Ramos (cell line): ENCODE data around the gene CYSTM1.

Experiments used
- in situ Hi-C: fragments of 300-500 bp; cut with MboI; formaldehyde crosslinking; loops from one replicate; pipeline ENCODE4 v1.14.3; 2022; ENCODE audit warnings: low sequenced_read_pairs; ENCODE audit not compliant: unreplicated experiment

CYSTM1 gene

DNA sequence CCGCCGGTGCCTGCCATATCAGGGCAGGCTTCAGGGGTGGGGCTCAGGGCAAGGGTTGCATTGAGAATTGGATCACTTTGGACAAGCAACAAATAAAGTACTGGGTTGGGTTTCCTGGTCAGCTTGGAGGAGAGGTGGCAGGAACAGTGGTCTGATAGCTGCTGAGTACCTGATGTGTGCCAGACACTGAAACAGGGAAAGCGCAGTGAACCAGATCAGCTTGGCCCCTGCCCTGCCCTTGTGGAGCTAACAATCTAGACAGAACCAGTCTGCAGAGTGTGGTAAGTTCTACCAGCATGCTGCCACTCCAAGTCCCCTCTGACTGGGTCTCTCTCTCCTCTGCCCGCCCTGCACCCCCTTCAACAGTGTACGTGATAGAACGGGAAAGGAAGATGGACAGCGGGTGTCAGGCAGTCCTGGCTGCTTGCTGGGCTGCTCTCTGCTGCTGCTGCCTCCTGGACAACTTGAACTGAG is 53.4 kb downstream of the CYSTM1 start:
- in situ Hi-C loops = no loop called here

DNA sequence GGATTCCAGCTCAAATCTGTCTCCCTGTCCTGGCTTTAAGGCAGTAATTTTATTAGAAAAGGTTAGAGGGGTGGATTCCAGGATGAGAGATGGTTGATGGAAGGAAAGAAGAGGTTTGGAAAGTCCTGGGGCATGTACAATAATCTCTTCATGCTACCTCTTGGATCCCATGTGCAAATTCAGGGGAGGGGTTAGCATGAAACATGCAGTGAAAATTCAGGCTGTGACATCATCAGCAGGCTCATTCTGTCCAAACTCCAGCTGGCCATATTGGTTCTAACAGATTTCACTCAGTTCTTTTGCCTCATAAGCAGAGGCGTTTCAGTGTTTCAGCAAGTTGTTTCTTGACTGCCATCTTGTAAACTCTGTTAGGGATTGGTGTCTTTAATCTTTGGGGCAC is 55.4 kb downstream of the CYSTM1 start:
- in situ Hi-C loops = loop anchor here (10.0 kb wide), 1 partner anchor 484 kb away; no protein-coding TSS in a partner anchor

DNA sequence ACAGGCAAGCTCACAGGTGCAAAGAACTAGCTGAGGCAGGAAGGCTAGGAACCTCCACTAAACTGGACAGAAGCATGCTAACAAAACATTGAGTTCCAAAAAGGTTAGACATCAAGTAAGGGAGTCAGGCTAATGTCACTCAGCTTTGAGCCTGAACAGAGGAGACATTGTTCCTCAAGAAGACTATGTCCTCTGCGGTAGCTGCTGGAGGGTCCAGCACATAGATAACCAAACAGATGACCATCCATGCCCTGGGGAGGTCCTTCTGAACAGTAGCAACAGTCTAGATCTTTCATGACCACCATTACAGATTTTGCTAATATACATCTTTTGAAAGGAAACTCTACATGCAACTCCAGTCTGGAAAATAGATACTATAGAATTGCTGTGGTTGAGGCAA is 57.7 kb downstream of the CYSTM1 start:
- in situ Hi-C loops = loop anchor here (10.0 kb wide), 1 partner anchor 482 kb away; no protein-coding TSS in a partner anchor

DNA sequence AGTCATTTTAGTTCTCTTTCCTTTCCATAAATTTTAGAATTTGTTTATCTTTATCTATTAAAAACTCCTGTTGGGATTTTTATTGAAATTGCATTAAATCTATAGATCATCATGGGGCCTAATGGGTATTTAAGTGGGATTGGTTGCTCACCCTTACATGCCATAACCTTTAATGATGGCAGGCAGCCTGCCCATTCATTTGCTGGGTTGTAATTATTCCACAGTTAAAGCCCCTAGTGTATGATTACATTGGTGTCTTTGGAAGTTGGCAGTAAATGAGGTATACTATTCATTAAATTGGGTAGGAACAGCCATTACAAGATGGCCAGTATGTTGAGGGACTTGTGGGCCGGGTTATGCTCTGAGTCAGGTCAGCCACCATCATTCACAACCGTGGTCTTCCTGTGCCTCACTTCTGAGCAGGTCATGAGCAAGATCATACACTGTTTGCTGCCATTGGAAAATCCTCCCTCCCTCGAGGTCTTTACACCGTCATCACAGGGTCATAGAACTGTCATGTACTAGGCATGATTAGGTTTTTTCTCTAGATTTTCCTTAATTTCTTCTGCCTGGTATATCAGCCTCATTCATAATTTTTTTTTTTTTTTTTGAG is 59.5 kb downstream of the CYSTM1 start:
- in situ Hi-C loops = loop anchor here (10.0 kb wide), 1 partner anchor 480 kb away; no protein-coding TSS in a partner anchor

DNA sequence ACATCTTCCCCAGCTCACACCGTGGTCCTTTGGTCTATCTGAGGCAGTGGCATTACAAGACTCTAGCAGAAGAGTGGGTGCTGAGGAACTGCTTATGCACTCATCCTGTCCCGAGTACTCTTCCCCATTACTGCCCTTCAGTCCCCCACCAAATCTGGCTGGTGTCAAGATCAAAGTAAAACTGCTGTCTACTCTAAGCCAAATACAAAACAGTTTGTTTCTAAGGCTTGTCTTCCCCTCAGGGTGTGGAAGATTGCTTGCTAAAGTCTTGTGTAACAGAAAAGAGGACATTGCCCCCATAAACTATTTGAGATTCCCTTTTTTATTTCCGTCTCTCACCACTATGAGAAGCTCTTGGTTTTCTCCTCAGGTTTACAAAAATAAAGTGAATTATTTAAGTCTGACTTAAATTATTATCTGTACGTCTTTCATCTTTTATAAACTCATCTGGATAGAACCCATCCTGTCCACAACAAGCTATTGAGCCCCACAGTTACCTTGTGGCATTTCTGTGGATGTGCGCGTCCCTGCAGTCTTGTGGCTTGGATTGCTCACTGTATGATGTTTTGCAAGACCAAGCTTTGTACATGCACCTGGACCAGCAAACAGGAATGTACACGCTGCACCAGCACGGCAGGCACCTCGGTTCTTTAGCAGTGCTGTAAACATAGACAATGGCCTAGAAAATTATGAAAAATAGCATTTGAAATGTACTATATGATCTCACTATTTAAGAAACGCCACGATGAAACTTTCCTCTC is 61.0 kb downstream of the CYSTM1 start:
- in situ Hi-C loops = loop anchor here (10.0 kb wide), 1 partner anchor 479 kb away; no protein-coding TSS in a partner anchor

DNA sequence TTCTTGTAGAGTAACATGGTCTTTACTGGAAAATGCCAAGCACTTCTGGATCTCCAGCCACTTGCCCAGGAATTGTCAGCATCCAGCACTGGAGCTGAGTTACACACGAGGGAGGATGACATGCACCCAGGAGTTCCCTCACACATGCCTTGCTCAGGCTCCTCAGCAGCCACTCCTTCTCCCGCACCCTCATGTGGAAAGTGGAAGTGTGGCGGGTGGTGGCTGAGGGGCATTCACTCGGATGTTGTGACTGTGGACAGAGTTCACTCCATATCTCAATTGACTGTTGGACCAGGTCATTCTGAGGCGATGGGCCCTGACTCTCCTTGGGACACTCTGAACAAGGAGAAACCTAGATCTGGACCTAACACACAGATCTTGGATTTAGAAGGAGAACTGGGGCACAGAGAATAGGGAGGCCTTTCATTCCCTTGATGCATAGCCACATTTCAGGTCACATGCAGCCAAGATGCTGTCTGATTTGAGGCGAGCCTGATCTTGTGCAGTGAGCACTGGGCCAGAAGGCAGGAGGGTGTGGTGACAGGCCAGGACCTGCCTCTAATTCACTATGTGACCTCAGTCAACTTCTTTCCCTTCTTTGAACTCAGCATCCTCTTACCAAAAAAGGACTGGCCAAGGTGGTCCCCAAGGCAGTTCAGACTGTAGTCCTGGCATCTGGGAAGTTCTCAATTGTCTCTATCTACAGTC is 62.1 kb downstream of the CYSTM1 start:
- in situ Hi-C loops = loop anchor here (10.0 kb wide), 1 partner anchor 478 kb away; no protein-coding TSS in a partner anchor

DNA sequence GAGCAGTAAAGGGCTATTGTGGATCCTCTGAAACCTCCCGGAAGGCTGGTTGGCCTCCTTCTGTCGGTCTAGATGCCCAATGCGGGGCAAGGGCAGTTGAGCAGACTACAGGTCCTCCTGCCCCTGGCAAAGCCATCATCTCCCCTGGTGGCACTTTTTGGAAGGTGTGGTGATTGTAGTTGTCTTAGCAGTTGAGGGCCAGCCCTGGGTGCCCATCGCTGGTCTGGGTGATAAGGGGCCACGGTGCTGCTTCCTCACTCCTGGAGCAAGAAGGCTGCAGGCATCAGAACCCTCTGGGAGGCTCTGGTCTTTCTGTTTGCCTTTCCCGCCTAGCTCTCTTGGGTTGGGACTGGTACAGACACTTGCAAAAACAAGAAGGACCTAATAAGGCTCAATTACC is 63.8 kb downstream of the CYSTM1 start:
- in situ Hi-C loops = loop anchor here (10.0 kb wide), 1 partner anchor 476 kb away; no protein-coding TSS in a partner anchor

DNA sequence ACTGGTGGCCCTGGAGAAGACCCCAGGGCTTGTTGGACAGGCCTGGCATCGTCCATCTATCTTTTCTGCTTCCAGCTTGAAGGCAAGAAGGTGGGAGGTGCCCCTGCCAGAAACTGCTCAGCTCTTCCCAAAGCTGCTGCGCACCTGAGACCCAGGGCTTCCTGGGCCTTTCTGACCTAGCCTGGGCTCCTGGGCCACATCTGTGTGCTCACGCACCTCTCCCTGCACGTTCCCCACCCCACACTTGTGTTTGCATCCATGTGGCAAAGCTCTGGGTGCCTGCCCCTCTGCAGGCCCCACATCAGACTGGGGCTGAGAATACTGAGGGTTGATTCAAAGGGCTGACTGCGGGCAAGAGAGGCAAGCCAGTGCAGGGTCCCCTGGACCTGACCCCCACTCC is 64.5 kb downstream of the CYSTM1 start:
- in situ Hi-C loops = loop anchor here (10.0 kb wide), 1 partner anchor 475 kb away; no protein-coding TSS in a partner anchor

DNA sequence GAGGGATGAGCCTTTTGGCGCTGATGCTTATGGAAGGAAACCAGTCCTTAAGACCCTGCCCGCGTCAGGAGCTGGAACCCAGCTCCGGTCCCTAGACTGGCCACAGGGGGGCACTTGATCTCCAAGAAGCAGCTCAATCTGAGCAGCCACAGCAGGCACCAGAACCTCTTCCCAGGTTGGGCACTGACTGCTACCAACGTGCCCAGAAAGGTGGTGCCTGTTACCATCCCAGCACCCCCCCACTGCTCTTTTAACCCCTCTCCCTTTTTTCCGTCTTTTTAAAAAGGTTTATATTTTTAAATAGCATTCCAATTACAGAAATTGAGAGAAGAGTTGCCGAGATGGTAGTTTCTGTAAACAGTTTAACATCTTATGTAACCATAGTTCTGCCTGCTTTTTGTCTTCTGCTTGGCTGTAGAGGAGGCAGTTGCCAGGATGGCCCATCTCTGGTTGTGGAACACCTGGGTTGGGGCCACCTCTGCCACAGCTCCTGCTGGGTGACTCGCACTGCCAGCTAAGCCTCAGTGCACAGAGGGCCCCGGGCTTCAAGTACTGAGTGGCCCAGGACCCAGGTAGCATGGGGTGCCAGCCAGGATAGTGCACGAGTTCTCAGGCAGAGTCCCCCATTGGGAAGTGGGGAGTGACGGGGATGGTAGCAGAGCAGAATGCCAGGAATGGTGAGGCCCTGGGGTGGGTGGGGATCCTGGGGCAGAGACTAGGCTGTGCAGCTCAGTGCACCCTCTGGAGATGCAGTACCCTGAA is 65.1 kb downstream of the CYSTM1 start:
- in situ Hi-C loops = loop anchor here (5.0 to 10.0 kb wide), 2 partner anchors 117 to 475 kb away; no protein-coding TSS in a partner anchor

DNA sequence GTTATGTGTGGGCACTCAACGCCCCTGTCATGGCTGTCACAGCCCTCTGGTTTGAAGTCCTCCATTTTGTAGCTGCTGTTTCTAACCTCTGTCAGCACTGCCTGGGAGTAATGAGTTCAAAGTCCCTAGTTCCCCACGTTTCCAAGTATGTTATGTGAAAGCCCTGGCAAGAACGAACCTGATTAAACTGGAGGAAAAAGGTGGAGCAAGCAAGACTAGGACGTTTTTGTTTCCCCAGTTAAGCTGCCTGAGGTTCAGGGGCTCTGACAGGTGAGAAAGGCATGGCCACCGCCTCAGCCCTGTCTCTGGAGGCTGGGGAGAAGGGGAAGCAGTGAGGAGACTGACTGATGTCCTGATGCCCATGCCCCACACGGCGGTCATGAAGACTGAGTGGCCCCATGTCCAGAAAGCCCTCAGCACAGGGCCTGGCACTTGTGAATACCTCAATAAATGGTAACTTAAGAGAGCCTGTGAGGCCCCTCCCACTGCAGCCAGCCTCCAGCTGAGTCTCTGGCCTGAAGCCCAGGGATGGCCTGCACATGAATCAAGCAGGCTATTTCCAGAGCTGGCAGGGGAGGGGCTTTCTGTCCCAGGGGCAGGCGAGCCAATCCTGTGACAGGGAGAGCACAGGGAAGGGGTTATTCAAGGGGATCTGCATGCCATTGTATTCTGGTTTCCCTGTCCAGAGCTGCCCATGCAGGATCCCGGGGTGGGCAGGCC is 66.2 kb downstream of the CYSTM1 start:
- in situ Hi-C loops = loop anchor here (5.0 kb wide), 1 partner anchor 116 kb away; no protein-coding TSS in a partner anchor

DNA sequence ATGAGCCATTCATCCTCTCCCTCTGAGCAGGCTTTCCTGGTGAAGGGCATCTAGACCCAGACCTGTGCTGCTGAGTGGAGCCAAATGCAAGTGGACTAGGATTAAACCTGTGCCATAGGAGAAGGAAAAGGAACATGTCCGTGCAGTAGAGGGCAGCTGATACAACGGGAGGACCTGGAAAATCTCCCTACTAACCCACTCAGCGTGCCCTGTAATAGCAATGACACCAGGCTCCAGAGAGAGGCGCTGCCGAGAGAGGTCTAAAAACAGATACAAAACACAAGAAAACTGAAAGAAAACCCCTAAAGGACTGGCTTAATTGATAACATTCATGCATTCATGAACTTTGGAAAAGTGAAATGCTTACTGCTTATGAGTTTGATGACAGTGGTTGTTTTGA is 67.1 kb downstream of the CYSTM1 start:
- in situ Hi-C loops = loop anchor here (5.0 kb wide), 1 partner anchor 115 kb away; no protein-coding TSS in a partner anchor

DNA sequence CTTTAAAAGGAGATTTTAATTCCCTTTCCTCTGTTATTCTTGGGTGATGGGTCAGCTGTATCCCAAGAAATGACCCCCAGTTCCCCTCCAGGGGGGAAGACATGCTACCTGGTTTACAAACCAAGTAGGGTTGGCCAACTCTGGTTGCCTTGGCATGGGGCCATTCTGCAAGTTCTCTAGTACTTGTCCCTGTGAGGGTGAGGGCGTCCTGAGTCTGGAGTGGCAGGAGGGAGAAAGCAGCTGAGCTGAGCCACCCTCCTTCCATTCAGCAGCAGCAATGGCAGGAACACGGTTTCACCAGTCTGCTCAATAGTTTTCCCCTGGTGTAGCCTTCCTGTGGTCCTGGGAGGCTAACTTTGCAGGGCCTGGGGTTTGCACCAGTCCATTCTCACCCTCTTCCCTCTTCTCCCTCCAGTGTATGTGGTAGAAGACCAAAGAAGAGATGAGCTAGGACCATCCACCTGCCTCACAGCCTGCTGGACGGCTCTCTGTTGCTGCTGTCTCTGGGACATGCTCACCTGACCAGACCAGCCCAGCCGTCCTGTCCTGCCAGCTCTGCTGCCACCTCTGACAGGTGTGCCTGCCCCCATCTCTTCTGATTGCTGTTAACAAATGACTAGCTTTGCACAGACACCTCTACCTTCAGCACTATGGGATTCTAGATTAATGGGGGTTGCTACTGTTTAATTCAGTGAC is 68.0 kb downstream of the CYSTM1 start:
- in situ Hi-C loops = loop anchor here (5.0 kb wide), 1 partner anchor 114 kb away; no protein-coding TSS in a partner anchor

DNA sequence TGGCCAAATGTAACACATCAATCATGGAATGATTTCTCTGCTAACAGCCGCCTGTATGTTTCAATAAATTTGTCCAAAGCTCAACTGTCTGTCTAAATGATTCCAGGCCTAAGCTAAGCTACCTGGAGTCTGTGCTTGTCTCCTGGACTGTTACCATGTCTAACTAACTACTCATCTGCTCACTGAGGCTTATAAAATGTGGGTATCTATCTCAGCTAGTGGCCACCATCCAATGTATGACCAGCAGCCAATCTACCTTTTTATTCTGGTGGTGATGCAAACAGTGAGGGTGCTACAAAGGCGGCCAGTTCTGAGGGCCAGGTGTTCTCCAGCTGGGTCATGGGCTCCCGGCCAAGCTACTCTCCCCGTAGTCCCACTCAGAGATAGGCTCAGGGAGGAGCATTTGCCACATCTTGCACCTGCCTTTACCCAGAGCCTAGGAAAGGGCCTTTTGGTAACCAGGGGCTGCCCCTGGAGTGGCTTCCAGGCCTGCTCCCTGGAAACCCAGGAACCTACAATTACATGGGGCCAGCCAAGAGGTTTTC is 68.8 kb downstream of the CYSTM1 start:
- in situ Hi-C loops = loop anchor here (5.0 kb wide), 1 partner anchor 114 kb away; no protein-coding TSS in a partner anchor

DNA sequence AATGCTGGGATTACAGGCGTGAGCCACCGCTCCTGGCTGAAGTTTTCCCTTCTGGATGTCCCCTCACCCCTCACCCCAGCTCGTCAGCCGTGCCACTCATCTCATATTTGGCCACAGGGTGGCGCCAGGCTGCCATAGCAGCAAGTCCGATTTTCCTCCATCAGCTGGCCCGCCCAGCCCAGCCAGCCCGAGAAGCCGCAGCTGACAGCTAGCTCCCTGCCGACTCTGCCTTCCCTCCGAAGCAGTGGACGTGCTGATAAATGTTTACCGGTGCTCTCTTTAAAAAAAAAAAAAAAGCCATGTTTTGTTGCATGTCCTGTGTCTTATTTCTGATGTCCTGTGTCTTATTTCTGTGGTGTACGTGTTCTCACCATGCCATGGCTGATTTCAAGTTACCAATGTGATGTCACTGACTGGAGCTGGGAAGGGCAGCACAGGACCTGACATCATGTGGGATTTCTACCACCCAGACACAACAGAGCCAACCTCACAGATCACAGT is 69.6 kb downstream of the CYSTM1 start:
- in situ Hi-C loops = loop anchor here (5.0 kb wide), 1 partner anchor 113 kb away; no protein-coding TSS in a partner anchor

DNA sequence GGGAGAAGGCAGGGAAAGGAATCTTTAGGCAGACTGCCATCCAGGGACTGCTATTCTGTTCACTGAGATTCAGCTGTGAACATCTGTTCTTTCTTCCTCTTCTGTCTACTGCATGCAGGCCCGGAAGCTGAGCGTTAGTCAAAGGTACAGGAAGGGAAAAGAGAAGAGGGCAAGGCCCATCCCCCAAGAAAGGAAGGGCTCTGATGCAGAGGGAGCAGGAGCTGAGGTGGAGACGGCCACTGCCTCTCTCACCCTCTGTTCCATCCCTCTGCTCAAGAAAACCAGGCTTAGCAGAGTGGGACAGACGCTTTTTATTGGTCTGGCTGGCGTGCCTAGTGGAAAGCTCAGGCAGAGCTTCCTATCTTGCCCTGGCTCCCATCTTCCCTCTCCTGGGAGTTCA is 70.4 kb downstream of the CYSTM1 start:
- in situ Hi-C loops = no loop called here

DNA sequence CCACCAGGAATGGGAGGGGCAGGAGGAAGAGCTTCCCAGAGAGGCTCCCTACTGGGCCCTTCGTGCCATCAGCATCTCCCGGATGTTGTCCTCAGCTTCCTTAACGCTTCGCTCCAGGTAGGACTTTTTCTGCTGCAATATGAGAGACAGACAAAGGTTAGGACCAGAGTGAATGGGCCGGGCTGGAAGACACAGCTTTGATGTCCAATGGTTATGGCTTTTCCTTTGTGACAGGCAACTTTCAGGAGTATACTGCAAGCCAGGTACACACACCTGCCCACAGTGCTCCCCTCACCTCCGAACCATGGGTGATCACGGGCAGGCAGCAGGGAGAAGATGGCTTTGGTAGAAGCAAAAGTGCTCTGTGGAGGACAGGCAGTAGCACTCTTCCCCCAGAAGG is 70.9 kb downstream of the CYSTM1 start:
- in situ Hi-C loops = no loop called here

DNA sequence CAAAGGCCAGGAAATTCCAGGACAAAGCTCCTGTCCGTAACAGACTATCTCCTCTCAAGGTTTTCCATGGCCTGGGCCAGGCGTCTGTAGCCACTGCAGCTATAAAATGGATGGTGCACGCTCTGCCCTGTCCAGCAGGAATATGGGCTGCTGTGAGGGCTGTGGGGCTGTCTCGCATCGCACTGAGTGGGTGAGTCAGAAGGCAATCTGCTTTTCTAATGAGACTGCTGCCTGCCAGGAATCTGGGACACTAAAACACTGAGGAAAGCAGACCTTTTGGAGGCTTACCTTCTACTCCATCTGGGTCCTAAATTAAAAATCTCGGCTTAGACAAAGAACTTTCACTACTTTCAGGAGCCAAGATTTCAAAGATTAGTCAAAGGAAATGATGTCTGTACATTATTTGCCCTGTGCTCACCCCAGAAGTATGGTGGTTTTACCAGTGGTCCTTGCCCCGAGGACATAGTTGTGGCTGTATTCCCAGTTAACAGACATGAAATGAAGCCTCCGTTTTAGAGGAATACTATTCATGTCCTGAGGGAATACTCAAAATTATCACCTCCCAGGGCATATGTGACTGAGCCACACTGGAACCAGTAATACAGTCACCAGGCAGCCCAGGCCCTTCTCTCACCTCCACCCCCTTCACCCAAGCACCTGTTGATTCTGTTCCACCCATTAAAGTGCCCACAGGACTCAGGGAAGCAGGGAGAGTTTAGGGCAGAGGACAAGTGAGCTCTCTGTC is 71.6 kb downstream of the CYSTM1 start:
- in situ Hi-C loops = no loop called here
